ENCODE results near the gene PPP2R3B.
"Not testable (repeated sequence)": the region's sequence is repeated elsewhere in the genome, so short reads cannot be mapped to it uniquely, and the experiment has no call there.

PPP2R3B gene

GRCh38 chrX:386768-387575 lies at the start of gene PPP2R3B:
TSS of gene PPP2R3B (minus strand) at chrX:386907. CDS start at chrX:386691, 216 bp downstream.
- DNase-seq (ENCODE audit: low read depth in 2 of 2) = peak; percentile 96 to 99

- DNase-seq (ENCODE audit: low read depth in 2 of 2) = no peak
Measured at GRCh38 chrX:435536-436122, 48.9 kb upstream of the PPP2R3B start.

GRCh38 chrX:434946-435345 lies 48.2 kb upstream of the PPP2R3B start:
- no peak for DNase-seq (ENCODE audit: low read depth in 2 of 2)

GRCh38 chrX:433771-434170 lies 47.1 kb upstream of the PPP2R3B start:
- DNase-seq (ENCODE audit: low read depth in 2 of 2) = no peak

GRCh38 chrX:432666-433065 lies 46.0 kb upstream of the PPP2R3B start:
- not testable (repeated sequence) for DNase-seq (ENCODE audit: low read depth in 2 of 2)

- DNase-seq (ENCODE audit: low read depth in 2 of 2) = no peak
Measured at GRCh38 chrX:431492-432111, 44.9 kb upstream of the PPP2R3B start.

- no peak for DNase-seq (ENCODE audit: low read depth in 2 of 2)
Measured at GRCh38 chrX:431056-431455, 44.3 kb upstream of the PPP2R3B start.

- no peak for DNase-seq (ENCODE audit: low read depth in 2 of 2)
Measured at GRCh38 chrX:429266-429825, 42.6 kb upstream of the PPP2R3B start.

- DNase-seq (ENCODE audit: low read depth in 2 of 2) = no peak
Measured at GRCh38 chrX:427812-428725, 41.4 kb upstream of the PPP2R3B start.

- DNase-seq (ENCODE audit: low read depth in 2 of 2) = no peak
Measured at GRCh38 chrX:426881-427280, 40.2 kb upstream of the PPP2R3B start.

- no peak for DNase-seq (ENCODE audit: low read depth in 2 of 2)
Measured at GRCh38 chrX:425056-425455, 38.3 kb upstream of the PPP2R3B start.

- DNase-seq (ENCODE audit: low read depth in 2 of 2) = no peak
Measured at GRCh38 chrX:421646-422391, 35.1 kb upstream of the PPP2R3B start.

- no peak for DNase-seq (ENCODE audit: low read depth in 2 of 2)
Measured at GRCh38 chrX:420496-421223, 34.0 kb upstream of the PPP2R3B start.

- DNase-seq (ENCODE audit: low read depth in 2 of 2) = no peak
Measured at GRCh38 chrX:418927-419729, 32.4 kb upstream of the PPP2R3B start.

GRCh38 chrX:415498-415897 lies 28.8 kb upstream of the PPP2R3B start:
- DNase-seq (ENCODE audit: low read depth in 2 of 2) = not testable (repeated sequence)

GRCh38 chrX:413322-414201 lies 26.9 kb upstream of the PPP2R3B start:
- no peak for DNase-seq (ENCODE audit: low read depth in 2 of 2)

- DNase-seq (ENCODE audit: low read depth in 2 of 2) = no peak
Measured at GRCh38 chrX:410296-410695, 23.6 kb upstream of the PPP2R3B start.

GRCh38 chrX:405149-405548 lies 18.4 kb upstream of the PPP2R3B start:
- DNase-seq (ENCODE audit: low read depth in 2 of 2) = no peak

Measured in activated CD8-positive, alpha-beta memory T cell treated with anti-CD3 and anti-CD28 coated beads for 4 hours (primary cell).